Measurements from ENCODE around the gene SRP9.

The SRP9 gene

DNA sequence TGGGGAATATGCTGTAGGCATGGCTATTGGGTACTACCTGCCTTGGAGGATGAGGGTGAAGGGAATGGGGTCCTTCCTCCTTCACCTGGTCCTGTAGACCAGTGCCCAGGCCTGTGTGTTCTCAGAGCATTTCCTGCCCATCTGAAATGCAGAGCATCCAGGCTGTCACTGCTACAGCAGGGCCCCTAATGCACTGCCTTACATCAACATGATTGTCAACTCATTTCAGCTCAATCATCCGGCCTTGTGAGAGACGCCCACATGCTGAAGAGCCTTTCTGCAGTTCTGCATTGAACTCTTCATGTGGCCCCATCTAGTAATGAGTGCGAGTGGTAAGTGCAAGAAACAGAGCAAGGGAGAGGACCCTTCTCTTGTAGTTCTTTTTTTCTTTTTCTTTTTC lies 39.8 kb upstream of the SRP9 start:
- no peak overlapping the region for H3K27ac ChIP-seq
- TF ChIP-seq ZFX (IDR thresholded peaks at IDR 0.05; ENCODE audit: borderline replicate concordance): no peak
- TF ChIP-seq, protein P1, sequence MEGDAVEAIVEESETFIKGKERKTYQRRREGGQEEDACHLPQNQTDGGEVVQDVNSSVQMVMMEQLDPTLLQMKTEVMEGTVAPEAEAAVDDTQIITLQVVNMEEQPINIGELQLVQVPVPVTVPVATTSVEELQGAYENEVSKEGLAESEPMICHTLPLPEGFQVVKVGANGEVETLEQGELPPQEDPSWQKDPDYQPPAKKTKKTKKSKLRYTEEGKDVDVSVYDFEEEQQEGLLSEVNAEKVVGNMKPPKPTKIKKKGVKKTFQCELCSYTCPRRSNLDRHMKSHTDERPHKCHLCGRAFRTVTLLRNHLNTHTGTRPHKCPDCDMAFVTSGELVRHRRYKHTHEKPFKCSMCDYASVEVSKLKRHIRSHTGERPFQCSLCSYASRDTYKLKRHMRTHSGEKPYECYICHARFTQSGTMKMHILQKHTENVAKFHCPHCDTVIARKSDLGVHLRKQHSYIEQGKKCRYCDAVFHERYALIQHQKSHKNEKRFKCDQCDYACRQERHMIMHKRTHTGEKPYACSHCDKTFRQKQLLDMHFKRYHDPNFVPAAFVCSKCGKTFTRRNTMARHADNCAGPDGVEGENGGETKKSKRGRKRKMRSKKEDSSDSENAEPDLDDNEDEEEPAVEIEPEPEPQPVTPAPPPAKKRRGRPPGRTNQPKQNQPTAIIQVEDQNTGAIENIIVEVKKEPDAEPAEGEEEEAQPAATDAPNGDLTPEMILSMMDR (IDR thresholded peaks at IDR 0.05): no peak

DNA sequence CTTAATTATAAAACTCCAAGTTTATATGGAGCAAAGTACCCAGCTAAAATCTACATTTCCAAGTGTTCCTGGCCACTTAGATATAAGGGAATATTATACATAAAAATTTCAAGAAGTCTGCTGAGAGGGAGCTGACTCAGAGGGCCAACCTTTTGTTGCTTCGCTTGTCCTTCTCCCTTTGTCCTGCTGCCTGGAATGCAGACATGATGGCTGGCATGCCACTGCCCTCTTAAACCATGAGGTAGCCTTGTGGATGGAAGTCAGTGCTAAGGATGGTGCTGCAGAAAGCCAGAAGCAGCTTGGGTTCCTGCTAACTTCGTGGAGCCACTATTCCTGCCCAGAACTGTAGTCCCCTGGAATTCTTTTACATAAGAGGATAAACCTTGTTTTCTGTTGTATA lies 38.9 kb upstream of the SRP9 start:
- TF ChIP-seq ZFX (IDR thresholded peaks at IDR 0.05; ENCODE audit: borderline replicate concordance): no peak
- TF ChIP-seq, protein P1 (IDR thresholded peaks at IDR 0.05): no peak
- no peak overlapping the region for H3K27ac ChIP-seq

DNA sequence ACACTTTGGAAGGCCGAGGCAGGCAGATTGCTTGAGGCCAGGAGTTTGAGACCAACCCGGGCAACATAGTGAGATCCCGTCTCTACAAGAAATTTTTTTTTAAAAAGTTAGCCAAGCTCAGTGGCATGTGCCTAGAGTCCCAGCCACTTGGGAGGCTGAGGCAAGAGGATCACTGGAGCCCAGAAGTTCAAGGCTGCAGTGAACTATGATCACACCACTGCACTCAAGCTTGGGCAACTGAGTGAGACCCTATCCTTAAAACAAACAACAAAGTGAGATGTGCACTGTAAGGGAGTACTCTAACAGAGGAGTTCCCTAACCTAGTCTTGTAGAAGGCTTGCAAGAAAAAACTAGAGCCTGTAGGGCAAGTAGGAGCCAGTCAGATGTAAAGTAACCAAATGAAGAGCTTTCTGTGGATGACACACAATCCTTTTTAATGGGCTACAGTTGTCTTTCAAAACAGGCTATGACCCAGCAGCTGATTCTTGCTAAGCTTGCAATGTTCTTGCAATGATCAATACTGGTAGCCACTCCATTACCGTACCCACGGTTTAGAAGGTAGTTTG lies 38.0 kb upstream of the SRP9 start:
- TF ChIP-seq ZFX (IDR thresholded peaks at IDR 0.05; ENCODE audit: borderline replicate concordance): no peak
- TF ChIP-seq, protein P1 (IDR thresholded peaks at IDR 0.05): no peak

DNA sequence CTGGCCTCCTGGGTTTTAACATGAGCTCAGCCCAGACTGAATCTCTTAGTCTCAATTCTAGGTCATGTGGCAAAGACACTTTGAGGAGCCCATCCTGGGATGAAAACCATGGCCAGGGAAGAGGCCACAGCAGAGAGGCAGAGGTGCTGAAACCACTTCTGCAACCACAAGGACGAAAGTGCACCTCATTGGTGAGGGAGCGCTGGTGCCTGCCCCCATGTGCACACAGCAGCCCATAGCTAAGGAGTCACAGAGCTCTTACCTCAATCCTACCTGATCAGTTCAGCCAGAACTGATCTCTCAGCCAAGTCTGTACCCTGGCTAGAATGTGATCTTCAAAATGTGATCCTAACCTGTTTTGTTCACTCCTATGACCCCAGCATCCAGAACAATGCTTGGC lies 32.9 kb upstream of the SRP9 start:
- H3K27ac ChIP-seq: peak overlapping the region; percentile 71
- no peak for TF ChIP-seq ZFX (IDR thresholded peaks at IDR 0.05; ENCODE audit: borderline replicate concordance)
- TF ChIP-seq, protein P1 (IDR thresholded peaks at IDR 0.05): no peak

More for the DNA sequence above, 38.0 kb upstream of the SRP9 start:
- no peak overlapping the region for H3K27ac ChIP-seq

DNA sequence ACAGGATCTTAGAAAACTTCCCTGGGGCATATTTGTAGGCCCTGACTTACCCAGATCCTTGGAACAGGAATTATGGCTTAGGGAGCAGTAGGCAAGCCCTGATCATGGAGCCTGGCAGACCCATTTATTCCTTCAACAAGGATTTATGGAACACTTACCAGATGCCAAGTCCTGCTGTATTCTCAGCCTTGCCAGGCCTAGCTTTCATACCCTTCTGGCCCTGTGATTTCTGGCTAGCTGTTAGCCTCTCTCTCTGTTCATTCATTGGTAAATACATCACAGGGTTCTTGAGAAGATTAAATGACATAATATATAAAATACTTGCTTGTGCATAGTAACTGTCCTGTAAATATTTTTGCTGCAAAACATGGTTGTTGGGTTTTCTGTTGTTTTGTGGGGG lies 32.4 kb upstream of the SRP9 start:
- TF ChIP-seq, protein P1 (IDR thresholded peaks at IDR 0.05): no peak
- TF ChIP-seq ZFX (IDR thresholded peaks at IDR 0.05; ENCODE audit: borderline replicate concordance): no peak
- H3K27ac ChIP-seq: peak overlapping the region; percentile 71

DNA sequence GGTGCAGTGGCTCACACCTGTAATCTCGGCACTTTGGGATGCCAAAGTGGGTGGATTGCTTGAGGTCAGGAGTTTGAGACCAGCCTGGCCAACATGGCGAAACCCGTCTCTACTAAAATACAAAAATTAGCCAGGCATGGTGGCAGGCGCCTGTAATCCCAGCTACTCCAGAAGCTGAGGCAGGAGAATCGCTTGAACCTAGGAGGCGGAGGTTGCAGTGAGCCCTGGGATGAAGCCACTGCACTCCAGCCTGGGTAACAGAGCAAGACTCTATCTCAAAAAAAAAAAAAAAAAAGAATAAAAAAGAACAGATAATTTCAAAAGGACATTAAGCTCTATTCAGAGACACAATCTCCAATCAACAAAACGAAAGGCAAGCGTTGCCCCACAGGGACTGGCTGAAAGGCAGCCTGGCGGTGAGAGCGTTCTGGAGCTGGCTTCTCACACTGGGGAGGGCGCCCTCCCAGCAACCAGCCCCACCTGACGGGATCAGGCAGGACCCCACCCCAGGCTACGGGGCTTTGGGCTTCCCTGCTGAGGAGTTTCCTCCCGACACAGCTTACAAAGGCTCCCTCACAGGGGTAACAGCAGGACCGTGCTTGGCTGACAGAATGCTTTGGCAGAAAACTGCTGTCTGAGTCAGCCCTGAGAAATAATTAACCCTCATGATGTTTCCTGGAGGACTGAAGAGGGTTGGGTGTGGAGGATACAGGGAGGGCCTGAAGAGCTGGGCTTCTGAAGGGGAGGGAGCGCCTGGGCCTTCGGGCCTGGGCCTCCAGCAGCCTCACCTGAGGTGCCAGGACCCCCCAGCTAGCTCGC lies 31.1 kb upstream of the SRP9 start:
- TF ChIP-seq, protein P1 (IDR thresholded peaks at IDR 0.05): 0 out of 2 replicates have a peak, but pooled peaks have one; percentile 21
- TF ChIP-seq ZFX (IDR thresholded peaks at IDR 0.05; ENCODE audit: borderline replicate concordance): no peak
- H3K27ac ChIP-seq: peak overlapping the region; percentile 71

DNA sequence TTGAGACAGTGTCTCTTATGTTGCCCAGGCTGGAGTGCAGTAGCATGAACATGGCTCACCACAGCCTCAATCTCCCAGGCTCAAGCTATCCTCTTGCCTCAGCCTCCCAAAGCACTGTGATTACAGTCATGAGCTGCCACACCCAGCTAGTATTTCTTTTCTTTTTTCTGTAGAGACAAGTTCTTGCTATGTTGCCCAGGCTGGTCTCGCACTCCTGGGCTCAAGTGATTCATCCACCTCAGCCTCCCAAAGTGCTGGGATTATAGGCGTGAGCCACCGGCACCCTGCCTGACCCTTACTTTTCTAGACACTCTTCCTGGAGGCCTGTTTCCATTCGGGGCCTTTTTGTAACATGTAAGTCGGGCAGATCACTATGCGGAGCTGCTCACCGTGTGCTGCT lies 30.1 kb upstream of the SRP9 start:
- TF ChIP-seq, protein P1 (IDR thresholded peaks at IDR 0.05): no peak
- TF ChIP-seq ZFX (IDR thresholded peaks at IDR 0.05; ENCODE audit: borderline replicate concordance): no peak
- H3K27ac ChIP-seq: peak overlapping the region; percentile 71; the same call in 1 of the 2 replicates
